ENCODE results near the gene C9orf78. TPM values are rescaled to one million over a fixed set of nuclear protein-coding genes. Genes with fewer than 3 reads are reported as not detected.

Gene C9orf78
- total and polyA plus RNA-seq, 9 of the 15 experiments (the other 6 are each of a cell fraction or from before 2014, with no cell fraction given): 94.6 to 266 (median 202) TPM

GRCh38 chr9:129826759-129827158 is 8.3 kb downstream of the C9orf78 start (continued):
- TF ChIP-seq ZBTB11 (CRISPR knock-in tag; IDR thresholded peaks at IDR 0.05) (no peak), BCOR (IDR thresholded peaks at IDR 0.05) (peak; percentile 98), TAF7 (tag; IDR thresholded peaks at IDR 0.05) (no peak), ZNF589 (CRISPR knock-in tag; IDR thresholded peaks at IDR 0.05; ENCODE audit: low read depth) (no peak), LEF1 (IDR thresholded peaks at IDR 0.05) (no peak), MXD1 (CRISPR knock-in tag; IDR thresholded peaks at IDR 0.05; ENCODE audit: borderline replicate concordance, poor library complexity, severe bottlenecking) (no peak), ATF2 (CRISPR knock-in tag; IDR thresholded peaks at IDR 0.05) (no peak), SIX5 (IDR thresholded peaks at IDR 0.05; ENCODE audit: borderline replicate concordance in 1 of 2, insufficient read depth in 1 of 2, low read depth in 1 of 2, low read length in 2 of 2) (no peak), ELF2 (CRISPR knock-in tag; IDR thresholded peaks at IDR 0.05) (0 out of 2 replicates have a peak, but pooled peaks have one; percentile 38), PTBP1 (IDR thresholded peaks at IDR 0.05; ENCODE audit: low read depth, low read length) (no peak), MEF2D (tag; conservative IDR thresholded peaks at IDR 0.05; ENCODE audit: low read depth) (no peak), HMGN3 (IDR thresholded peaks at IDR 0.05; ENCODE audit: borderline replicate concordance, extremely low read depth, insufficient read length, low read depth, low read length) (no peak), ZNF354B (CRISPR knock-in tag; IDR thresholded peaks at IDR 0.05) (no peak), POU5F1 (IDR thresholded peaks at IDR 0.05; ENCODE audit: borderline replicate concordance, low read depth, low read length, partially characterized antibody) (no peak), HMG20A (CRISPR knock-in tag; conservative IDR thresholded peaks at IDR 0.05) (no peak), PURB (CRISPR knock-in tag; IDR thresholded peaks at IDR 0.05; ENCODE audit: low read depth) (no peak), ESRRA (IDR thresholded peaks at IDR 0.05; ENCODE audit: borderline replicate concordance, low read depth) (0 out of 2 replicates have a peak, but pooled peaks have one; percentile 23), ZNF253 (CRISPR knock-in tag; conservative IDR thresholded peaks at IDR 0.05) (no peak), BRD9 (IDR thresholded peaks at IDR 0.05; ENCODE audit: low read depth, partially characterized antibody) (no peak), SOX6 (IDR thresholded peaks at IDR 0.05) (no peak), CREB3L1 (IDR thresholded peaks at IDR 0.05; ENCODE audit: borderline replicate concordance, low read depth) (no peak), KDM1A (IDR thresholded peaks at IDR 0.05) (peak; percentile 52 to 81; a peak in 3 of 4 replicates), SAFB2 (IDR thresholded peaks at IDR 0.05; ENCODE audit: borderline replicate concordance, low read depth, low read length, severe bottlenecking) (no peak)
